Measurements from ENCODE around the gene CACNA1C.

Gene CACNA1C

DNA sequence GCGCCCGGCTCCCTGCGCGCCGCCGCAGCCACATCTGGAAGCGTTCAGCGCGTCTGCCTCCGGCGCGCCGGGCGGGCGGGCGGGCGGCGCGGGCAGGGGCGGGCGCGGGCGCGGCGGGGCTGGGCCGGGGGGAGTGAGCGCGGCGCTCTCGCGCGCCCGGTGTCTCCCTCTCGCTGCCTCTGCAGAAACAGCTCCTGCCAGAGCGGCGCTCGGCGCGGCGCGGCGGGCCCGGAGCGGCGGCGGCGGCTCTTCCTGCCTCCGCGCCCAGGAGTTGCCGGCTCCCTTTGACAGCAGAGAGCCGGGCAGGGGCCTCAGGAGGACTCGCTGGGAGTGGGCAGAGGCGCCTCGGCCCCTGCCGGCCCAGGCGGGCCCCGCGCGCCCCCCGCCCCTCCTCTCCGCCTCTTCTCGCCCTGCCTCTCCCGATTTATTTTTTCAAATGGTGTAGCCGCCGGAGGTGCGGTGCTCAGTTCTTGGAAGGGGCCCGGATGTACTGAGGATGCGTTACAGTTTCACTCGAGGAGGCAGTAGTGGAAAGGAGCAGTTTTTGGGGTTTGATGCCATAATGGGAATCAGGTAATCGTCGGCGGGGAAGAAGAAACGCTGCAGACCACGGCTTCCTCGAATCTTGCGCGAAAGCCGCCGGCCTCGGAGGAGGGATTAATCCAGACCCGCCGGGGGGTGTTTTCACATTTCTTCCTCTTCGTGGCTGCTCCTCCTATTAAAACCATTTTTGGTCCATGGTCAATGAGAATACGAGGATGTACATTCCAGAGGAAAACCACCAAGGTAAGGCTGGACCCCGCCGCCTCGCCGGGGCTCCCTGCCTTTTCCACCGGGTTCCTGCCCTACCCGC lies at the start of gene CACNA1C:
CACNA1C (plus strand) TSS at position 162 of the 853 bp plus-strand sequence; CDS start at position 738, 576 bp downstream.
- DNase-seq, result peak in 1 of 2 experiments; percentile 2

DNA sequence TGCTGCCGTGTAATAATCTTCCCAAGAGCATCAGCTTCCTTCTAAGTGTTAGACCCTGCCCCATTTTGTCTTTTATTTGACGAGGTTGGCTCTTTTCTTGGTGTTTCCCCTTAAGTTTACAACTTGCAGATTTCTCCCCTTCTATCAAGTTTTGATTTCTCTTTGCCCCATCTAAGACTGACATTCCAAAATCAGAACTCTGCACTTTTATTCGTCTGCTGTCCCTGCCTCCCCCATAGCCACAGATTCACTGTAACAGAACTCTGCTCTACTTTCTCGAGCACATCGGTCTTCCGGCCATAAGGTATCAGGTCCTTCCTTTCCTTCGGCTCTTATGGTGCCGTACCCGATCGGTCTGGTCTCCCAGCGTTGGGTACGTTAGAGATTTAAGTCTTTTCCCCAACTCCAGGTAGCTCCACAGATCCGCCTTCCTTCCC lies 49.1 kb upstream of the CACNA1C start:
- DNase-seq, result peak in 1 of 2 experiments; percentile 16

DNA sequence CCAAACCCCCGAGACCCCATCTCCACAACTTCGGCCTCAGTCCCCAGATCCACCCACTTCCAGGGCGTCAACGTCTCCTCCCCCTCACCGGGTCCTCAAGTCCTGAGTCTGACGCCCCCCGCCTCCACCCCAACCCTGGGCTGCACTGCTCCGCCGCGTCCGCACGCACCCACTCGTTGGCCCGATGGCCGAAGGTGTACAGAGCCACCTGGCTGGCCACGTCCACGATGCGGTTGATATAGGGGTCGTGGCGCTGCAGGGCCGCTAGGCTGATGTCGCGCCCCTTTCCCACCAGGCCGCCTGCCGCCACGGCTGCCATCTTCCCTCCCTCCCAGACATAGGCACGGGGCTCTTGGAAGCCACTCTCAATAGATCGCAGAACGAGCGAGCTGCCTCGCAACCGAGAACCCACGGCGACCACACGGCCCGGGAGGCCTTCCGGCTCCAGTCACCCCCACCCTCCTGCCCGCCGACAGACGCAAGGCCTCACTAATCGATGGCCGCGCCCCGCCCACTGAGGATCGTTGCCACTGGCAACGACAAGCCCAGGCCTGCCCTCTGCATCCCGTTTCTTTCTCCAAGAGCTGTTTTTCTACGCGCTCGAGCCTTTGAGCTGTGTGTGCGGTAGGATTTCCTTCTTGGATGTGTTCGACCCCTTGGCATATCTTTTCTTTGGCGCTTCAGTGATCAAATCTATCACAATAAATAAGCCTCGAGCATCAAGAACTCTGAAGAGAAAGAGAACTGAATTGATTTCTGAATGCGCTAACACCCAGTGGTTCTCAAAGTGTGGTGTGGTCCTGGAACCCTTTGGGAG lies 48.5 kb upstream of the CACNA1C start, which contains the start of gene DCP1B:
DCP1B (minus strand) TSS at position 345 of the 817 bp plus-strand sequence; CDS start at position 319, 26 bp downstream.
- DNase-seq, result peak; percentile 88 to 92

DNA sequence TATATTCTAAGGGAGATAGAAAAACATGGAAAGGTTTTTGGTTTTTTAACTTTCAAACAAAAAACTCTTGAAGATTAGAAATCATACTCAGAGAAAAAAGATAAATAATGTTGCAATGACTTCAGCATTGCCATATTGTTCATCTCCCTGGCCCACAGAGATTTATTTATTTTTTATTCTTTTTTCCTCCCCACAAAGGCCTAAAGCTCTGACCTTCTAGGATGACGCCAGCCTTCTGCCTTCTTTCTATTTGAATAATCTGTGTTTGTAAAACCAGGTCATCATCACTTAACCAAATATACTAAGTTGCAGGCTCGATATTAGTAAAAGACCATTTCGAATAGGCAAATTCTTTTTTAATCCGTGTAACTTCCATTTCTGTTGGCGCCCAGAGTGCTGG lies 44.1 kb upstream of the CACNA1C start:
- DNase-seq, result no peak

DNA sequence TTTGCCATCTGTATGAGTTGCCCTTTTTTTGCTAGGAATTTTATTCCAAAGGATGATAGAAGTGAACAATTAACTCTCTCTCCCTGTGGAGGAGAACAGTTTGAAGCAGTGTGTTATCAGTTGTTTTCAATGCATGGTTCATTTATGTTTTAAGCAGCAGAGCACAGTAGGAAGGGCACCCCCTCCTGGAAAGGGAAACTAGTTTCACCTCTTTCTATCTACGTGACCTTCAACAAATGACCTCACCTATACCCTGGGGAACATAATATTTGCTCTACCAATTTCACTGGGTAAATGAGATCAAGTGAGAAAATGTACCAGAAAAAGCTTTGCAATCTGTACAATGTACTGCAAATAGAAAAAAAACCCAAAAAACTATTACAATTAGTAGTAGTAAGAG lies 43.2 kb upstream of the CACNA1C start:
- DNase-seq, result peak; percentile 8 to 9

DNA sequence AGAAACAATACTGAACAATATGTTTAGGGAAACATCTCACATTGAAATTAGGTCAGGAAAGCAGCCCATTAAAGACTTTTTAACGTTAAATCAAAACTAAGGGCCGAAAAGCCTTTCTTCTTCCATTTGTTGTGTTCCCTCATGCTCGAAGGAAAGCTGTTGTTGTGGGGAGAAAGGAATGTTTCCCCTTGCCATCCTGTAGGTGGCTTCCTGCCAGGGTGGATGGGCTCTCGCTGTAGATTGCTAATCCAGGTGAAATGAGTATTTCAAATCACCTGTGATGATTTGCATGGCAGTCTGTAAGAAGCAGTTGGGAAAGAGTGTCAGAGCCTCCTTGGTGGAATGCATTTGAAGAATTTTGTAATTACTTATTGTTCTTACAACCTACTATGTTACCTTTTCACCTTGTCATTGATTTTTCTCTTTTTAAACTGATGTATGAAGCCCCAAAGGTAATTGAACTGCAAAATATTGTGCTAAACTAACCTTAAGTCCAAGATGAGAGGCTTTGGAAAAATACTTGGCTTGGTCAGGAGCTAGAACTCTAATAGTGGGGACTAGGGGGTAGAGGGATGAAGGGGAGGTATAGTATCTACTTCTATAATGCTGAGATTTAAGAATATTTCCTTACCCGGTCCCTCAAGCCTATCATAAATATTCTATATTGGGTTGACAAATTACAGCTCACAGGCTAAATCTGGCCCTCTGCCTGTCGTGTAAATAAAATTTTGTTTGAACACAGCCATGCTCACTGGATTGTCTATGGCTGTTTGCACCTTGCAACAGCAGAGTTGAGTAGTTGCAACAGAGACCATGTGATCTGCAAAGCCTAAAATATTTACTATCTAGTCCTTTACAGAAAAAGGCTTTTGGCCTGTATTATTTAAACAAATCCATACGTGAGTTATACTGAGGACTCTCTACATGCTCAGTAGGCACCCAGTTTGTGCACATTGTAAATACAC lies 40.9 kb upstream of the CACNA1C start:
- no peak for DNase-seq

DNA sequence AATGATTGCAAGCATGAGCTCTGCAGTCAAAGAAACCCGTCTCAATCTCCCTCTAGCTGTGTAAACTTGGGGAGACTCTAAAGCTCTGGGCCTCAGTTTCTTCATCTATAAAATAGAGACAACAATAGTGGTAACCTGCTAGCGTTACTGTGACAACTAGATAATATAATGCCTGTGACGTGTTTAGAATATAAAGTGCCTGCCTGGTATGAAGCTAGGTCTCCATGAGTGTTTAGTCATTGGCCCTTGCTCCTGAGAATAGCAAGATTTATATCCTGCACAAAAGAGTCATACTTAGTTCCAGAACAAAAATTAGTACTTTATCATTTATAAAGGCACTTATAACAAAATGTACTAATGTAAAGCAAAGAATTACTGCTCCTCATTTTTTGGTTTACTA lies 39.7 kb upstream of the CACNA1C start:
- no peak for DNase-seq

DNA sequence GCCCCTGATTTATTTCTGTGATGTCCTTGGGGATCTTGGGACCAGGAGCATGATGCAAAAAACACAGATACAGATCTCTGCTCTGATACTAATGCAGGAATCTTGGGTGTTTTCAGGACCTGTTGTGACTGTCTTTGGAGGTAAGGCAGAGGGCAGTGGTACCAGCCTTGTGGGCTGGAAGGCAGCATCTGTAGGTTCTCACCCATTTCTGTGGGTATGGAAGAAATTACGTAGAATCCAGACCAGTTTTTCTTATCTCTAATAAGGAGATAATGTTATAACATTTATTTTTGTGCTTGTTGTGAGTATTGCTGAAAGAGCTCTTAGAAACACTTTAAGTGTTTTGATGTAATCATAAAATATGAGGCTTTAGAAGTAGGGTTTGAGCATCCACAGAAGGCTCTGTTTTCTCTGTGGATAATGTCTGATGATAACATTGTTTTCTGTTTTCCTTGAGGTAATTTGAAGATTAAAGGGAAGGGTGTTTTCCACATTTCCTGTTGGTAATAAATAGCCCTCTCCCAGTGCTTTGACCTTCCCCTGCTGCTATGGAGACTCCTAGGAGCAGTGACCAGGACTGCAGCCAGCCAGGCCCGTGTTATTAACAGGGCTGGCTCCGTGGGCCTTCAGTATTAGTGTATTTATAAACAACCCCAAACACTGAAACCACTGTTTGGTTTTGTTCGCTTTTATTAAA lies 39.1 kb upstream of the CACNA1C start:
- no peak for DNase-seq

DNA sequence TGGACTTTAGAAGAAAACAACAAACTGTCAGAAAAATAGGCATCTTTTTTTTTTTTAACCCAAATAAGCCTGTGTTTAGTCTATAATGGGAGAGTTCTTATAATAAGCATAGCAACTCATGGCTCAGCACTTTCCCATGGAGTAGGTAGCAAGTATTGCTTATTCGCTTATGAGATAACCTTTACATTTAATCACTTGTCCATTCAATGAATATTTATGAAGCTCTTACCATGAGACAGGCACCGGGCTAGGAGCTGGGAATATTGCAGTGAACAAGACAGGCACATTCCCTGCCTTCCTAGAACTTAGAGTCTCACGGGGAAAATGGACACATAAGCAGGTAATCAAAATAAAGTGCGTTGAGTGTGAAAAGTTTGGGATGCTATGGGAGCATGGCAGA lies 38.6 kb upstream of the CACNA1C start:
- no peak for DNase-seq

DNA sequence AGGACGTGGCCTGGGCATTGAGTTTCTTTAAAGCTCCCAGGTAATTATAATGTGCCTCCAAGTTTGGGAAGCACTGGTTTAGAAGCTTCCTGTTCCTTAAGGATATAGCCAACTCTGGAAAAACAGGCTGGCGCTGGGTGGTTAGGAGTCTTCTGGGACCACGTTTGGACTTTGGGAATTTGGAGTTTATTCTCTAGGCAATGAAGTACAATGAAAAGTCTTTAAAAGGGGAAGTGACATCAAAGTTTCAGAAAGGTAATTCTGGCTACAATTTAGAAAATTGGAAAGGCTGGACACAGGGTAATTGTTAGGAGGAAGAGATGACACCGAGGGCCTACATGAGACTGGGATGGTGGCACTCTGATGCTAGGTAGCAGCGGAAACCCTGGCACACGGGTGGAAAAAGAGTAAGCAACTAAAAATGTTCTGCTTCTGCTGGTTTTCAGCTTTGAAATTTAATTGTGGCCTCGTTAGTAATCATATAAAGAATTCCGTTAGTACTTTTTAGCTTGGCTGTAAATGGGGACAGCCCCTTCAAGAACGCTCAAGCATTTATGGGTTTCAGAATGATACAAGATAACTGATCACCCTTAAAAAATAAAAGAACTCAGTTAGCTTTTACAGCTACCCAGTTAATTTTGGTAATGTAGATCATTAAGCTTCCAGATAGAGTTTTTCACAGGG lies 35.8 kb upstream of the CACNA1C start:
- DNase-seq, result no peak

DNA sequence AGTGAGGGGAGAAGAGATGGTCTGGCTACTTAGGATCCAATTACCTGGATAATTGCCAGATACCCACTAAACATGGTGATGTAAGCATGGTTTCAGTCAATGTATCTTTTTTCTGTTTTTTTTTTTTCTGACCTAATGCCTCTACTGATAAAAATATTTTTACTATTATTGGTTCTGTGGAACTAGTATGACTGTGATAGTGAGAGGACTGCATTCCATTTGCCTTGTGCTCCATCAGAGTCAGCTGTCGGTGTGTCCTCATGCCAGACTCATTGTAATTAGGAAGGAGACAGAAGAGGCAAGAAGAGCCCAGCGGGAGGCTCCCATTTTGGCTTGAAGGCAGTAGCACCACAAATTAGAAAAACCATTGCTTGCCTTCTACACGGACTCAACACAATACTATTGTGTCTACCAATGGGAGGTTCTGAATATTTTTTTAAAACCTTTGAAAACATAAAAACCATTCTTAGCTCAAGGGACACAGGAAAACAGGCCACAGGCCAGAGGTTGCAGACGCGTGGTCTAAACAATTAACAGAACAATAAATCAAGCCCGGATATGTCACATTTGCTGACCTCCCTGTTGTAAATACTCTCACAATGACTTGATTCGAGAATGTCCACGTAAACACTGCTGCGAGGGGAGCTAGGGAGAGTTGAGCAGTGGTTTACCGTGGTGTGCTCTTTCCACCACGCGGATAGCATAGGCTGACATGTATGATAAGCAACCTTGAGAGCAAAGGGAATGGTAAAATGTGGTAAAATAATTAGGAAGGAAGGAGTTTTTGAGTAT lies 35.0 kb upstream of the CACNA1C start:
- DNase-seq, result no peak

DNA sequence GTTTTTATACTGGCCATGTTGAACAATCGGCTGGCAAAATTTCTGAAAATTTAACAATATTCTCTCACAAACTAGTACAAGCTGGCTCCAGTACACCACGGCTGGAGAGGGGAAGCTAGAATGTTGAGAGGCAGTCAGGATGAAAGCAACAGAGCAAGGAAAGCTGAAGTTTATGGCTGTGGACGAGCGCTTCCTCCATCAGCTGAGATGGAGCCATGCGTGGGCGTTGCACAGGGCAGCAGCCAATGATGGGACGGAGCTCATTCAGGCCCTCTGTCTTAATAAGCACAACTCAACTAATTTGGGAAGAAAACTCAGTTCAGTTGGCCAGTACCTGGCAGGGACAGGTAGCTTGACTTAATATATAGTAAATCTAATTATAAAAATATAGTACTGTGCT lies 34.4 kb upstream of the CACNA1C start:
- DNase-seq, result no peak

DNA sequence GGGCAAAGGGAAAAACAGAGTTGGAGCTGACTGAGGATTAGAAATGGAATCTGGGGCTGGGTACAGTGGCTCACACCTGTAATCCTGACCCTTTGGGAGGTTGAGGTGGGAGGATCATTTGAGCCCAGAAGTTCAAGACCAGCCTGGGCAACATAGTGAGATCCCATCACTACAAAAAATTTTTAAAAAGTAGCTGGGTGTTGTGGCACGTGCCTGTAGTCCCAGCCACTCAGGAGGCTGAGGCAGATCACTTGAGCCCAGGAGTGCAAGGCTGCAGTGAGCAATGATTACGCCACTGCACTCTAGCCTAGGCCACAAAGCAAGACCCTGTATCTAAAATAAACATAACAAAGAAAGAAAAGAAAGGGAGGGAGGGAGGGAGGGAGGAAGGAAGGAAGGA lies 33.7 kb upstream of the CACNA1C start:
- DNase-seq, result no peak

DNA sequence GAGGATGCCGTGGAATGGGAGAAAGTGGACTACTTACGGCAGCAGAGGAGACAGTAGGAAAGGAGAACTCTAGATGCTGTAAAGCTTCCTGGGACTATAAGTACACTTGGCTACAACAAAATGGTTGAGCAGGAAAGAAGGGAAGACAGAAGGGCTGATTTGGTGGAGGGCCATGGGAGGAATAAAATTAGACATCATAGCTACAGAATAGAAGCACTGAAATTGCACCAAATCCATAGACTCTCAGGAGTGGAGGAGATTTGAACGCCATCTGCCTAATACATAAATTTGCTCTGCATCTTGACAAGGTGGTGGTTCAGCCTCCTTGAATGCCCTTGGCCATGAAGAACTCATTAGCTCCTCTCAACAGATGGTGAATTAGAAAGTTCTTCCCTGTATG lies 32.3 kb upstream of the CACNA1C start:
- no peak for DNase-seq

DNA sequence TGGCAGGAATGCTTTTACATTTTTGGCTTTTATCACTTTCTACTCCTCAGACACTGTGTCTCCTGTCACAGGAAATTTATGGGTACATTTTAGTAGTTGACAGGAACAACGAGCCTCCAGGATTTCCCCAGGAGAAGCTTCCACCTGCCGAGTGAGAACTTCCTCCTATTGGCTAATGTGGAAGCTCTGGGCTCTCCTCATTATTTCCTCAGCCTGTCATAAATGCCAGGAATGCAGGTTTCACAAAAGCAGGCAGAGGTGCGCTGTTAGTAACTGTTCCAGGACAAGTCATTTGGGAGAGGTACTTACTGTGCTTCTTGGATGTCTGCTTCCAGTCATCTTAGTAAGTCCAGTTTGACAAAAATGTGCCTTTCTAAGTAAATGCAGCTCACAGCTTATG lies 29.4 kb upstream of the CACNA1C start:
- no peak for DNase-seq

DNA sequence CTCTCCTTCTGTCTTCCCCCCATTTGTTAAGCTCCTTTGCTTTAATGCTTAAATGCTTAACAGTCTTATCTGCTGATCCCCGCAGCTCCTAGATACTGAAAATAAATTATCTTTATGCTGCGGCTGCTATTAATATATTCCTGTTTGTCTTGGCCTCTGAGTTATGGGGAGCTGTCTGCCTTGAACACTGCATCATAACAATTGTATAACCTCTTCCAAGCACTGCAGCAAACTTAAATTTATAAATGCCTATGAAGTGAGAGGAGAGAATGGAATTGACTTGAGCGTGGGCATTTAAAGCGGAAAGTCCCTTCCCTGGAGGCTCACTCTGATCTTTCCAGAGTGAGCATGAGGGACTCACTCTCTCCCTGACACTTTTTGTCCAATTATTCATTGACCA lies 25.4 kb upstream of the CACNA1C start:
- no peak for DNase-seq

DNA sequence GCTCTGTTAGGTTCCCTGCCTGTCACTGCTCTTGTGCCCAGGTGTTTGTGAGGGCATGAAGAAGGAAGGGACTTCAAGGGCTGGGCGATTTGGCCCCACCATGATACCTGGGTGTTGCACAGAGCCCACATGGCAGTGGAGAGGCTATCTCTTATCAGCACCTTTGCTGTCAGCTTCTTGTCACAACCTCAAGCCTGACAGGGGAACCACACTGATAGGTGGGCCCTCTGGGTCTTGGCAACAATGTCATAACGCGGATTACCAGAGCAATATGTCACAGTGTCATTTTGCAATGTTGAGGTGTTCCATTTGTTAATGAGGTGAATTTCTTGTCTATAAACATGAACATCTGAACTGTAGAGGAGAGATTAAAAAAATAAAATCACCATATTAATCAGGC lies 22.9 kb upstream of the CACNA1C start:
- DNase-seq, result no peak

DNA sequence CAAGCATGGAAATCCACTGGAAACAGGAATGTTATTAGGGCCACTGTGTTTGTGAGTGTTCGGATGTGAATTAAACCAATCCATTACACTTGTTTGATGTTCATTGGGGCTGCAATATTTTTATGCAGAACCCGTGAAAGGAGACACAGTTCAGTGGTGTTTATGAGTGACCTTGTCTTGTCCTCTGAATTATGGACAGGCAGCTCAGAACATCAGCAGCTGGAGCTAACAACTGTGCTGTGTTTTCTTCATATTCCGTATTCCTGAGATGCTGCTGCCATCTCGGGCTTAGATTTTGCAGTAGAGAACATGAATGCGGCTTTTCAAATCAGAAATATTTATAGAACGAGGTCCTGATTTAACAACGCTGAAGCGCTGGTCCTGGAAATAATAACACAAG lies 20.3 kb upstream of the CACNA1C start:
- no peak for DNase-seq

DNA sequence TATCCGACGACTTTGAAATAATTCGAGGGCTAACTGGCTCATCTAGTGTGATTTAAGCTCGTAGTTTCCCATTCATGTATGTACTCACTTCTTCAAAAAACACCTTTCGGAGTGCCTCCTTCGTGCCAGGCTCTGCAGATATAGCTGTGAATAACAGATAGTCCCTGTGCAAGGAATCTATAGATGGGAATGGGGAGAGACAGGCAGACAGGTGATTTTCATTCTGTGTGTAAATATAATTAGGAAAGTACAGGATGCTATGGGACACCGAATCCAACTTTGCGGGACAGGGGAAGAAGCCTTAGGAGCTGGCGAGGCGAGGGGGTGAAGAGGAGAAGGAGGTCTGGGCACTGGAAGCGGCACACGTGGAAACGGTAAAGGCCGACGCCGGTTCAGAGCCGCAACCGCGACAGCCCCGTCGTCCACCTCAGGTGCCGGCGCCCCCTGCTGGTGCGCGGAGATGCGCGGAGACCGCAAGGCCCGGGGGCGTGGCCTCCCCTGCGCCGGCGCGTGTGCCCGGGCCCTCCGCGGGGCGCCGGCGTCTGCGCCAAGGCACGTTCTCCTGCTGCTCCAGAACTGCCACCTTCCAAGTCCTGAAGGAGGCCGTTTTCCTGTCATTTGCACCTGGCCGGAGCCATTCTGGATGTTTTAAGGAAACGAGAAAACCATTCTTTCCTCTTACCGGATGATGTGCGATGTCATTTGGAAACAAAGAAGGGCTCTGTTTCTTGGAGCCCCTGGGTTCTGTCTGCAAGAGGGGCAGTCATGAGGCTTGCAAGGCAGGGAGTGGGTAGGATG lies 18.0 kb upstream of the CACNA1C start:
- DNase-seq, result peak; percentile 48 to 67
